Dermis blood vessel endothelial cell (primary cell): ENCODE data around the gene PI16. TPM values are rescaled to one million over a fixed set of nuclear protein-coding genes. Genes with fewer than 3 reads are reported as not detected.
A peak's percentile ranks its signal among the peaks of the same experiment; 100 is the strongest.

Experiments
- DNase-seq: peaks from one replicate; pipeline ENCODE4 v3.0.0; 2010
- total RNA-seq: library from RNA; depleted of rRNA; stranded (reverse); fragments of >200 nt; gene quantifications from 2 replicates; pipeline ENCODE4 v1.2.3, GENCODE V29; 2014

Gene PI16, protein sequence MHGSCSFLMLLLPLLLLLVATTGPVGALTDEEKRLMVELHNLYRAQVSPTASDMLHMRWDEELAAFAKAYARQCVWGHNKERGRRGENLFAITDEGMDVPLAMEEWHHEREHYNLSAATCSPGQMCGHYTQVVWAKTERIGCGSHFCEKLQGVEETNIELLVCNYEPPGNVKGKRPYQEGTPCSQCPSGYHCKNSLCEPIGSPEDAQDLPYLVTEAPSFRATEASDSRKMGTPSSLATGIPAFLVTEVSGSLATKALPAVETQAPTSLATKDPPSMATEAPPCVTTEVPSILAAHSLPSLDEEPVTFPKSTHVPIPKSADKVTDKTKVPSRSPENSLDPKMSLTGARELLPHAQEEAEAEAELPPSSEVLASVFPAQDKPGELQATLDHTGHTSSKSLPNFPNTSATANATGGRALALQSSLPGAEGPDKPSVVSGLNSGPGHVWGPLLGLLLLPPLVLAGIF
- not detected in 2 replicates for total RNA-seq

DNA sequence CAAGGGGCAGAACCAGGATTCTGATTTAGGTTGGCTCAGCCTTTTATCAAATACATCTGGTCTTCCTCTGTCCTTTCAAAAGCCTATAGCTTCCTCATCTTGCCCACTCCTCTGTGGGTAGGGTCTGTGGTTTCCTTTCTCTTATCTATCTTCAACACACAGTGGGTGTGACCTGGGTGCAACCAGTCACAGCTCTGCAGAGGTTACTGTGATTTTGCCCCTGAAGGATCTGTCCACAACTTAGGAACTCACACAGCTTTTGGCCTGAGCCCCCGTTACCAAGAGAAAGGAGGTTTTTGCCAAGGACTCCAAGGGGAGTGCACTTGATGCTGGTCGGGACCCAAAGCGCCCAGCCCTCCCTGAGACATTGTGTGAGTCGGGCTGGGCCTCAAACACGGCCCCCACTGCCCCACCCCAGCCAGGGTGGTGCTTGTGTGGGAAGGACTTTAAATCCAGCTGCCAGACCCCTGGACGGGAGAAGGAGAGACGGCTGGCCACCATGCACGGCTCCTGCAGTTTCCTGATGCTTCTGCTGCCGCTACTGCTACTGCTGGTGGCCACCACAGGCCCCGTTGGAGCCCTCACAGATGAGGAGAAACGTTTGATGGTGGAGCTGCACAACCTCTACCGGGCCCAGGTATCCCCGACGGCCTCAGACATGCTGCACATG, at the start of gene PI16:
Gene PI16 (plus strand): TSS at position 477 of the 670 bp plus-strand sequence. CDS start 23 bp downstream, at position 500.
- DNase-seq = no peak

DNA sequence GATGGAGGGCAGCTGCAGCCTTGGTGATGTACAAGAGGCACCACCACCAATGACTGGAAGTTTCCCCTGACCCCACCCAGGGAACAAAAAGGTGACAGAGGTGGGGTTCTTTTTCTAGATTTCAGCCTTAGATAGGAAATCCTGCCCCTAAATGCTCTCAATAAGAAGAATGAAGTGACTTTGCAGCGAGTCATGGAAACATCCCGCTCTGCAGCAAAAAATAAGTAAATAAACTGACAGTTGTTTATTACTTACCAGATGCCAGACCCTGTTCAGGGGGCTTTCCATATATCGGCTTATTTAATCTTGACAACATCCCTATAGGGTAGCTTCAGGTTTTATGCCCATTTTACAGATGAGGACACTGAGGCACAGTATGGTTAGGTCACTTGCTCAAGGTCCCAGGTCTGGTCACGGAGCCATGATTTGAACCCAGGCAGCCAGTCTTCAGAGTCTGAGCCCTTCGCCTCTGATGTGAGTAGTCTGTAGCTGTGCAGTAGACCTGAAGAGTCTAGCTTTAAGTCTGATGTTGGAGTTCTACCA, 49.6 kb upstream of the PI16 start:
- no peak for DNase-seq

DNA sequence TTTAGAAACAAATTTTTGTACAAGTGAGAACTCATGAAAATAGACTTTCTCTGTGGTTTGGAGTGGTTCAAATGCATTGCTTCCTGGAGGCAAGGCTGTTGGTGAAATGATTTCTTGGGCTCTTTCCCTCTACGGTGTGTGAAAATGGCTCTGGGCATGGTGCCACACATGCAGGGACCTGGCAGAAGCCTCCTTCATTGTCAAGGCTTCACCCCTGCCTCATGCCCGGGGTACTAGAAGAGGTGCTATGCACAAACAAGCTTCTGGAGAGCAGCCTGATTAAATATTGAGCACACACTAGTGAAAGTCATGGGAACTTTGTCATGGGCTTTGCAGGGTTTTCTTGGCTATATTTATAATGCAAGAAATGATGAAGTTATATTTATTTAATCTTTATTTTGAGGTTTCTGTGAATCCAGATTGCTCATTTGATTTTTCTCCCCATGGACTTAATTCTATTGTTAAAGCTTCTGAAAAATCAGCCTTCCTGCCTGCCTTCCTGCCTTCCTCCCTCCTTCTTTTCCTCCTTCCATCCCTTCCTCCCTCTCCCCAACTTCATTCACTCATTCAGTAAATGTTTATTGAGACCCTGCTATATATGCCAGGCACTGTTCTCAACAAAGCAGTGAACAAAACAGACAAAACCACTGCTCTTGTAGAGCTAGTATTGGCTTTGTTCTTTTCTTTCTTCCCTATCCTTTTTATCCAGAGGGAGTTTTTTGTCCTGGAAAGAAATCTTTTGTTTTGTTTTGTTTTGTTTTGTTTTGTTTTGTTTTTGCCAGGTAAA, 47.8 kb upstream of the PI16 start:
- peak; percentile 62 for DNase-seq

DNA sequence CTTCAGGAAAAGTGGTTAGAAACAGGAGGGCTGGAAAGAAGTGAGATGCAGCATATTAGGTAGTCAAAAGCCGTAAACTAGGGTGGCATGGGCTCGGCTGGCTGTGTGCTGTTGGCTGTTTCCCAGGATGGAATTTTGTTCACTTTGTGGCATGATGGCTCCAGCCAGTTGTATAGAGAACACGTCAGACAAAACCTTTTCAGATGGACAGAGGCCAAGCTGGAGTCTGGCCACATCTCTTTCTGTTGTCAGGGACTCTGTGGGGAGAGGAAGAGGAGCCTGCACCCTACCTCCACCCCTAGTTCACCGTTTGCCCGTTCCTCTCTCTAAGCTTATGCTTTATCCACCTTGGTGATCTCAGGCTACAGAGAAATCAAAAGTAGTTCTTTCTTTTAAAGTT, 46.8 kb upstream of the PI16 start:
- peak; percentile 28 for DNase-seq

DNA sequence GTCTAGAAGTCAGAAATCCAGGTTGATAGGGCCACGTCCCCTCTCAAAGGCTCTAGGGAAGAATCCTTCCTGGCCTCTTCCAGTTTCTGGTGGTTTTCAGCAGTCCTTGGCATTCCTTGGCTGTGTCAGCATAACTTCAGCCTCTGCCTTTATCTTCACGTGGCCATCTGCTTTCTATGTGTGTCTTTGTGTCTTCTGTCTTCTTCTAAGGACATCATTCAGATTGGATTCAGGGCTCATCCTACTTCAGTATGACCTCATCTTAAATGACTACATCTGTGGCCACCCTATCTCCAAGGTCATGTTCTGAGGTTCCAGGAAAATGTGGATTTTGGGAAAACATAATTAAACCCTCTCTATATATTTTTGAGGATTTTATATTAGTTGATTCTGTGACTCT, 45.8 kb upstream of the PI16 start:
- no peak for DNase-seq

DNA sequence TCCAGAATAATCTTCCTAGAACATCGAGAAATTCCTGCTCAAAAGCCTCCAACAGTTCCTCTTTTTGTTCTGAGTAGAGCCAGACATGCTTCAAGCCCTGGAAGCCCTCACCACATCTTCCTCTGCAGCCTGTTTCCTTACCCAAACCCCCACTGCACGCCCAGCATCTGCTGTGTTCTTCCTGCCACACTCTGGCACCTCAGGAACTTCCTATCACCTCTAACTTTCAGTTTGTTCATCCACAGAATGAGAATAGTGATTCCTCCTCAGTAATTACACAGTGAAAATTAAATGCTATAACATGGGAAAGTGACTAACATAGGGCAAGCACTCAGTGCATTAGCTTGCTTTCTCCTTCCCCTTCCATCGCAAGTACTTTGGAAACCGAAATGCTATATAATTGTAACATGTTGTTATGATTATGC, 42.5 kb upstream of the PI16 start:
- DNase-seq = peak; percentile 65

DNA sequence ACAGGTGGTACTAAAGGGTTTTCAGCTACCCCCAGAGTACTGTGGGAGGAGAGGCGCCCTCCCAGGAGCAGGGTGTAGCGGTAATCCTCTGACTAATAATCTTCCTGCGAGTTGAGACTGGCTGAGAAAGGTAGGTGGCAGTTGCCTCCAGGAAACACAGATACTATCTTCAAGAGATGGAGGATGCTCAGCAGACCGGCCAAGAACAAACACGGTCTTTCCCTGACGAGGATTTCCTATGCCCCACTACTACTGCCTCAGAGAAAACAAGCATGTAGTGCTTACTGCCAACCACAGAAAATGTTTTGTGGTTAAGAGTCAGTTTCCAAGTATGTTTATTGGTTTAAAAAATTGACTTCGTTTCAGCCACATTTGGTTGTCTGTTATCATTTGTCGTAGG, 42.0 kb upstream of the PI16 start:
- DNase-seq = peak; percentile 4

DNA sequence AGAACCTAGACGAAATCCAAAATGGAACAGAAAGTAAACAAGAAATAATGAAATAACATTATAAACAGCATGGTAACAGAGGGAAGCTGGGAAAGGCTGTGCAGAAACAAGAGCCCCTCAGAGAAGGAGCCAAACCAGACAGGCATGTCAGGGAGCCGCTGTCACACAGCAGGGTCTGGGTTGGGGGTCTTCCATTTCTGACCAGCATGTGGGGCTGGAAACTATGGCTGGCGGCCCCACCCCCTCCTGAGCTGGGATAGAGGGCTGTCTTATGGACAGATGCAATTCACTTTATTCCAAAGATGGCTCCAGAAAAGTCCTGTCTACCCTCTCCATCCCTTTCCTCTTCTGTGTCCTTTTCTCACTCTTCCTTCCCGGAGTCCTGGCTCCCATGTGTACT, 41.5 kb upstream of the PI16 start:
- DNase-seq = no peak

DNA sequence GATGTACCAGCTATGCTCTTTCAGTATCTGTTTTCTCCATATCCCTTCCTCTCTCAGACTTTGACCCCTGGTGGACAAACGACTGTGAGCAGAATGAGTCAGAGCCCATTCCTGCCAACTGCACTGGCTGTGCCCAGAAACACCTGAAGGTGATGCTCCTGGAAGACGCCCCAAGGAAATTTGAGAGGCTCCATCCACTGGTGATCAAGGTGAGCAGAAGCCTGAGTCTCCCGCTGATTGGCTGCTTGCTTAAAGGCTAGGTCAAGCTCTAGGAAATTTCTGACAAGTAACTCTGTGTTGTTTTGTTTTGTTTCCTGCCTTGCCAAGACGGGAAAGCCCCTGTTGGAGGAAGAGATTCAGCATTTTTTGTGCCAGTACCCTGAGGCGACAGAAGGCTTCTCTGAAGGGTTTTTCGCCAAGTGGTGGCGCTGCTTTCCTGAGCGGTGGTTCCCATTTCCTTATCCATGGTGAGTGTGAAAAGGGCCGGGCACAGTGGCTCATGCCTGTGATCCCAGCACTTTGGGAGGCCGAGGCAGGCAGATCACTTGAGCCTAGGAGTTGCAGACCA, 40.2 kb upstream of the PI16 start:
- DNase-seq = peak; percentile 67

DNA sequence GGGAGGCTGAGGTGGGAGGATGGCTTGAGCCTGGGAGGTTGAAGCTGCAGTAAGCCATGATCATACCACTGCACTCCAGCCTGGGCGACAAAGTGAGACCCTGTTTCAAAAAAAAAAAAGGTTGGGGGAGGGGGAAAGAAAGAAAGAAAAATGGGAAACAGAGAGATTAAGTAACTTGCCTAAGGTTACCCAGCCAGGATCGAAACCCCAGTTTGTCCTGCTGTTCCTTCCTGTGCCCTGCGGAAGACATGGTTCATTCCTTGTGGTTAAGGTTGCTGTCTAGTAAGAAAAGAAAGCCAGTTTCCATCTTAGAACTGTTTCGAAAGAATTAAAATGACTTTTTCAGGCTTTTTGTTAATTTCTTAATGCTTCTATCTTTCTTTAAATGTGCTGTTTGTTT, 38.9 kb upstream of the PI16 start:
- no peak for DNase-seq

DNA sequence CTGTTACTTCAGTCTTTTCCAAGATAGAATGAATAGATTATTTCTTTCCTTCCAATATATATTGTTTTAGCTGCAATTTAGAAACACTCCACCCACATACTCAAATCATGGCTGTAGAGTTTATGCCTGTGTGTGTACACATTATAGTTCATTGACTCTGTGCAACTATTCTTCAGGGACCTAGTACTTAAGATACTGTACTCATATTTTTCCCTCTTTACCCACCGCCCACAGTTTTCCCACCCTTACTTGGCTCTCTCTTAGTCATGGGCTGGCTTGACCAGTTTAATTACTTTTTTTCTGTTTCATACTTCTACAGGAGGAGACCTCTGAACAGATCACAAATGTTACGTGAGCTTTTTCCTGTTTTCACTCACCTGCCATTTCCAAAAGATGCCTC, 38.4 kb upstream of the PI16 start:
- DNase-seq = no peak

DNA sequence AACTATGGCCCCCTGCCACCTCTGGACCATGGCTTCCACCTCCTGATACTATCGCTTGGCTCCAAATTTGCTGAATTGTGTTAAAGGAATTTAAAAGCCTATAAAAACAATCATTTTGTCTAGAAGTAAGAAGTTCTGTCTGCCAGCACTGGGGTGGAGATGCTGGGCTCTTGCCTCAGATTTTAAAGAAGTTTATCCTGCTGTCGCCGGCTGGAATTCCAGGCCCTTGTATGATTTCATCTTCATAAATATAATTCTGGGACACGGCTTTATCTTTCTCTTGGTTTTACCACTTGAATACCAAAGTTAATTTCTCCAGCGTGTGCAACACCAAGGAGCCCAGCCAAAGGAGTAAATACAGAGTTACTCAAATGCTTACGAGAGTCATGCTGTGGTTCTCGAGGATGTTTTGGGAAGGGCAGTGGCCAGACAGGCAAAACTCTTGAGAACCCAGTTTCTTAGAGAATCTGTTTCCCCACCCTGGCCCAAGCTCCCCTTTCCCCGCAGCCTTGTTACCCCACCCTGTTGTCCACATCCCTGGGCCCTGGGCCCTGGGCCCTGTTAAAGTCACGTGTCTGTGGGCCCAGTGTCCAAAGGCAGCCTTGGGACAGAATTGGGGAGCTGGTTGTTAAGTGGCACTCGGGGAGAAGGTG, 36.9 kb upstream of the PI16 start:
- no peak for DNase-seq

DNA sequence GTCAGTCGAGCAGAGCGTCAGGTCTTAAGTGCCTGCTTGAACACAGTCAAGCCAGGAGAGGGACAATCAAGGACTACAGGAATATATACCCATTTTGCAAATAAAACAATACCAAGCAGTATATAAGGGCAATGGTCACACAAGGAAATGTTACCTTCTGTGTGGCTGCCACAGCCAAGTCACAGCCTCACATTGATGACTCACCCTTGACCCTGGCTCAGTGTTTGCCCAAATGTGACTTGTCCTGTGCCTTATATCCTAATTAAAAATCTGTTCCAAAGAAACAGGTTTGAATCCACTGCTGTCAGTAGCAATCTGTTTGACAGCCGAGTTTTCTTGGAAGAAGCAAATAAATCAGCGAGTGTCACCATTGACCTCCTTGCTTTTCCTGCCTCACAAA, 34.5 kb upstream of the PI16 start:
- no peak for DNase-seq

DNA sequence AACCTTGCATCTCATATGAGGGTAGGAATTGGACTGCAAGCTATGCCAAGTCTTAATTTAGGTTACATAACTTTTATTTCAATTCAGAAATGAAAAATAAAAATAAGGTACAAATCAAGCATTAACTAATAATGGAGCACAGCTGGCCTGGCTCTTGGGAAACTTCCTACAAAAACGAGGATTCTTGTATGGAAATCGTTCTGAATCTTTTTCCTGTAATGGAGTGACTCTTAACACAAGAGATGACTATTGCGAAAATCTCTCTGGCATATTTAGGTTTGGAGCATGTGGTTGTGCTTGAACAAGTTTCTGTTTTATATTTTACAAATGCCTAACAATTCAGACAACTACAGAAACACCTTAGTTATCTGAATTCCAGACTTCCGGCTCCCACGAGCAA, 34.0 kb upstream of the PI16 start:
- no peak for DNase-seq

DNA sequence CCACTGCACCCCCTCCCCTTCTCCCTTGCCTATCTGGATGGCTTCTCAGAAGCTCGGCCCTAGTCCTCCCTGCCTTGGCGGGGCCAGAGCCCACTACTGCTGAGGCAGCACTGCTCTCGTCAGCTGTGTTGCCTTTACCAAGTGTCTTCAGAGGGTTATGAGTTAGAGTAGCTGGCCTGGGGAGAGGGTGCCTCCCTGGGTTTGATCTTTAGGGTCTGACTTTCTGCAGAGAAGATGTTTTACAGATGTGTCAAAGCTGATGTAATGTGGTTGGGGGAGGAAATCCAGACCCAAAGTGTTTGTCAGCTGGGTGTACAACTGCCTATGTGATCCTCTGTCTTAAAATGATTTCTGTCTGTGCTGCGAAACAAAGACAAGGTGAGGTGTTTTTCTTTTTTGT, 30.4 kb upstream of the PI16 start:
- DNase-seq = no peak

DNA sequence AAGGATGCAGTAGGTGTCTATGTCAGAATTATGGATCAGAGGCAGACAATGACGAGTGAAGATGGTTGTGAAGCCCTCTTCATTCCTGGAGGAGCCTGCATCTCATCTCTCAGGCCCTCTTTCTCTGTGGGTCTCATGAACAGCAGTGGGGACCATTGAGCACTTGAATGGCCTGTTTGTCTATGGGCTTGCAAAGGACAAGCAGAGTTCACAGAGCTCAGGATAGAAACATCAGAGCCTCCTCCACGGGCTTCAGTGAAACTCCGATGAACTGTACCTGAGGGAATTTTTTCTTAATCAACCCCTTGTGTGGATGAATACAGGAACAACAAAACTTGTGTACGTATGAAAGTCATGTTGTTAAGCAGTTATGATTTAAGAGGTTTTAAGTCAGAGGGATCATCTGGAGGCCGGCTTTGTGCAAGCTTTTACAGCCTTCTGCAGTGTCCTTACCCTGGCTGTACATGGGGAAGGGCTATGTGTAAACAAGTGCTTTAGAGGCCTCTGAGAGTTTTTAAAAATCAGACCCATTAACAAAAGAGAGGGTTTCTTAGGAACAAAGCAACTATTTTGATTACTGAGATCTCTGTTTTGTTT, 29.7 kb upstream of the PI16 start:
- DNase-seq = no peak

DNA sequence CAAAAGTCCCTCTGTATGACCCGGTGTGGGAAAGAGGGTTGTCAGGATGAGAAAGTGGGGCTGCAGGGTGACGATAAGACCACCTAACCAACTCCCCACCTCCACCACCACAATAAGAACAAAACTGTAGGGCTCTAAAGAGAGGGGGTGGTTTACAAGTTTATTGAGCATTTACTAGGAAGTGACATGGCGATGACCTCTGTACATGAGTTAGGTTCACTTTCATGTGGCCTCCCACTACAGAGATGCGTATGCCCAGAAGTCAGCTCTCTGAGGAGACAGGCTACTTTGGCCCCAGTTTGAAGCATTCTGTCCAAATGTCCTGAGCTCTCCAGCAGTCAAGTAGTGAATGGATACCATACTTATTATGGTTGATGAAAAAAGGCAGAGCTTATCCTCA, 28.7 kb upstream of the PI16 start:
- DNase-seq = no peak

DNA sequence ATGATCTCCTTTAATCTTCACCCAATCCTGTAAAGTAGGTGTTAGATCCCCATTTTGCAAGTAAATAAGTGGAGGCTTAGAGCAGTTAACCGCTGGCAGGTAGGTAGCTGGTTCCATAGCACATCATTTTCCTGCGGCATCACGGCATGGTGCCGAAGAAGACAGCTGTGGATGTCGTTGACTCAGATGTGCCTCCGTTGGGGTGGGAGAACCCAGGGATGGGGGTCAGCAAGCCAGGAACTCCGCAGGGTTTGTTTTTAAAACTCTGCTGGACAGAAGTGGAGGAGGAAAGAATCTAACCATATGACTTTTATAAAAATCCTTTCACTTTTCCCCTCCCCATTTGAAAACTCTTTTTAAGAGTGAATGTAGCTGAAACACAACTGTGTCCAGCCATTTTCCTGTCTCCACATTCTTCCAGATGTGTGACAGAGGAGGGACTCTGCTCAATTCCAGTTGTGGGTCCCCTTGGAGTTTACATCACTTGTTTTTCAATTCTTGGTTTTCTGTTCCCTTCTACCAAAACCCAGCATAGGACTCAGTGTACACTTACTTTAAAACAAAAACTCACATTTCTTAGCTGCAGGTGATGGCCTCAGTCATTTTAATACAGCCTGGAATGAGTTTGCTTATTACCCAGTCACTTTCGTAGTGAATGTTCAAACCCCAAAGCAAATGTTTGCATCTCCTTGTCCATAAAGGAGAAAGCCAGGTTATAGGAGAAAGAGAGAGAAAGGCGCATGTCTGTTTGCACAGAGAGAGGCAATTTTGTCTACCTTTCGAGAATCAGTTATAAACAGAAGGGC, 27.6 kb upstream of the PI16 start:
- DNase-seq = no peak

DNA sequence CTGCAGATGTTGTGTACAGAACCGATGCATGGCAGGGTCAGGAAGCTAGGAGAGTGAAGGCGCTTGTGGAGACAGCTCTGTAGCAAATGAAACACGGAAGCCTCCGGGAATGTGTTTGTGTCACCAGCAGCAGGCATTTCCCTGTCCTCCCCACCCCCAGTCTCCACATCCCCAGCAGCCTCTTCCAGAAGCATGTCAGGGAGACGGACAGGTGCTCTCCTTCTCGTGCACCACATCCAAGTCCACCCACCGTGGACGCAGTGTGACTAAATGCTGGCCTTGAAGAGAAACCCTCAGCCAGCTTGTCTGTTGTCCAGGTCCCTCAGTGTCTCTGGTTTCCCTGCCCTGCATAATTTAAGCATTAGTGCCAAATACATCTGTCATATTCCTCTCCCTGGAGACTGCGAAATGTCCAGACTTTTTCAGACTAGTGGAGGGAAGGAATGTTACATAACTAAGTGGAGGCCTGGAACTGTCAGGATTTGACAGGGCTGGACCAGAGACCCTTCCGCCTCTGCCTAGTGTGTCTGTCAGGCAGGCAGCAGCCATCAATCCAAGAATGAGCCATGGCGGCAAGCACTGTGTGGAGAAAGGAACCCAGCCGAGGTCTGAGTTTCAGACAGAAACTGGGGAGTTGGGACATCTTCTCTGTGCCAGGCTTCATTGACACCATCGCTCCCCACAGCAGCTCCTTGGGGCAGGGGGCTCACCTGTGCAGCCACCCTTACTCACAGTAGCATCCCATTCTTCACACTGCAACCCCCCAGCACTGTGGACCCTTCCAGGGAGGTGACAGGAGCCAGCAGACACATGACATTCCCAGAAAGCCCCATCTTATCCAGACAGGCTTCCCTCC, 26.6 kb upstream of the PI16 start:
- no peak for DNase-seq

DNA sequence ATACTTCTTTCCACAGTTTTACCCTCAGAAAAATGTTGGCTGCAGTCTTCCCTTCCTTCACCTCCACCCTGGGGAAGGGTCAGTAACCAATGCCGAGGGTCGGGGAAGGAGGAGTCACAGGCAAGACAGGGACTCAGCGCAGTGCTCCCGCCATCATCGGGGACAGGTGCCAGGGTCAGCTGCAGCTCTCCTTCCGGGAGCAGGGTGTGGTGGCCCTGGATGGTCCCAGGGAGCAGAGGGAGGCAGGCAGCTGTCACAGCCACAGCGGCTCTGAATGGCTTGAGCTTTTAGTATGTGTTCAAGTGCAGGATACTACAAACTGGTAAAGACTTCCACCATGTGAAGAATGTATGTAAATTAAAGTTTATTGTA, 26.0 kb upstream of the PI16 start:
- DNase-seq = no peak
